ENCODE measurements around the gene OSBPL10. TPM values are rescaled to one million over a fixed set of nuclear protein-coding genes. Genes with fewer than 3 reads are reported as not detected.

OSBPL10 gene
- total and polyA plus RNA-seq, 8 donors: 26.6 to 42.6 (median 38.6) TPM

GRCh38 chr3:31903686-31904431, 77.2 kb downstream of the OSBPL10 start:
- Histone ChIP-seq H3K4me3 (no peak overlapping the region), H3K9me3 (no peaks in the 10 kb centered on the region), H3K4me1 (no peaks in the 10 kb centered on the region), H3K27me3 (no peaks in the 10 kb centered on the region), H3K27ac (no peak overlapping the region), H3K36me3 (no peaks in the 10 kb centered on the region)
- intact Hi-C loops (cut with DNase I): no loop called here
- DNase-seq (no peak), ATAC-seq (no peak)
- TF ChIP-seq CTCF (IDR thresholded peaks at IDR 0.05): no peak

- DNase-seq (no peak), ATAC-seq (no peak)
- no peak for TF ChIP-seq CTCF (IDR thresholded peaks at IDR 0.05)
- Histone ChIP-seq H3K4me1 (no peaks in the 10 kb centered on the region), H3K4me3 (no peak overlapping the region), H3K27ac (no peak overlapping the region), H3K9me3 (no peaks in the 10 kb centered on the region), H3K36me3 (no peaks in the 10 kb centered on the region), H3K27me3 (no peaks in the 10 kb centered on the region)
- intact Hi-C loops (cut with DNase I): no loop called here
These were observed 80.5 kb downstream of the OSBPL10 start for GRCh38 chr3:31900583-31900982.

GRCh38 chr3:31896648-31897433, 84.2 kb downstream of the OSBPL10 start:
- ATAC-seq (no peak), DNase-seq (no peak)
- Histone ChIP-seq H3K36me3 (no peaks in the 10 kb centered on the region), H3K27ac (no peak overlapping the region), H3K27me3 (no peaks in the 10 kb centered on the region), H3K4me3 (no peak overlapping the region), H3K9me3 (no peaks in the 10 kb centered on the region), H3K4me1 (no peaks in the 10 kb centered on the region)
- TF ChIP-seq CTCF (IDR thresholded peaks at IDR 0.05): no peak
- intact Hi-C loops (cut with DNase I): no loop called here

GRCh38 chr3:31896026-31896425, 85.0 kb downstream of the OSBPL10 start:
- no peak for DNase-seq

More at GRCh38 chr3:31896026-31896425, 85.0 kb downstream of the OSBPL10 start:
- Histone ChIP-seq H3K27ac (no peak overlapping the region), H3K4me1 (no peaks in the 10 kb centered on the region), H3K27me3 (no peaks in the 10 kb centered on the region), H3K9me3 (no peaks in the 10 kb centered on the region), H3K36me3 (no peaks in the 10 kb centered on the region), H3K4me3 (no peak overlapping the region)
- TF ChIP-seq CTCF (IDR thresholded peaks at IDR 0.05): no peak
- ATAC-seq: no peak
- intact Hi-C loops (cut with DNase I): no loop called here
